ENCODE data around the gene PLEKHH1. TPM values are rescaled to one million over a fixed set of nuclear protein-coding genes. Genes with fewer than 3 reads are reported as not detected.

PLEKHH1 gene
- total RNA-seq, 1 experiment from 2014 or later: 6.7 TPM

- Histone ChIP-seq H3K36me3 (ENCODE audit: control insufficient read depth, insufficient read depth, low read length) (no peaks in the 10 kb centered on the region), H3K27ac (ENCODE audit: low read length) (no peak overlapping the region), H3K9me3 (ENCODE audit: control insufficient read depth, insufficient read depth, low read depth, low read length) (no peaks in the 10 kb centered on the region), H3K27me3 (ENCODE audit: control insufficient read depth, insufficient read depth, low read length) (no peaks in the 10 kb centered on the region; the same call in 1 of the 2 replicates), H3K4me3 (ENCODE audit: low read depth in 2 of 2, low read length in 2 of 2) (peak overlapping the region; percentile 53 to 57), H3K4me1 (ENCODE audit: control insufficient read depth, insufficient read depth, low read length) (peaks cover 14% of the 10 kb centered on the region; the same call in 1 of the 2 replicates)
- intact Hi-C loops (cut with micrococcal nuclease; ENCODE audit: unreplicated experiment): loop anchor here (10.0 kb wide), 1 partner anchor 89 kb away; no protein-coding TSS in a partner anchor
- BruUV-seq (replicated peaks): no TSS peak
- POLR2A ChIA-PET: no interaction called here
- CTCF ChIA-PET: interaction anchor here (1.7 kb wide), 1 partner anchor 155 kb away, joined by 5 read pairs; the partner anchor contains the start of gene ATP6V1D
- TF ChIP-seq CTCF (IDR thresholded peaks at IDR 0.05) (no peak), SIN3A (IDR thresholded peaks at IDR 0.05; ENCODE audit: borderline replicate concordance, insufficient read depth, low read depth, low read length) (no peak), REST (IDR thresholded peaks at IDR 0.05; ENCODE audit: insufficient read depth in 1 of 2, low read depth in 2 of 2, low read length in 1 of 2) (no peak), TCF7L2 (IDR thresholded peaks at IDR 0.05; ENCODE audit: low read depth, low read length) (no peak), POLR2AphosphoS5 (IDR thresholded peaks at IDR 0.05; ENCODE audit: low read depth, low read length) (no peak)
- DNase-seq (ENCODE audit: low read depth, low spot score): no peak
- no peak for ATAC-seq
- in situ Hi-C loops (cut with HindIII; ENCODE audit: low pct_unique_long_range_greater_than_20kb, low sequenced_read_pairs): no loop called here
Measured at GRCh38 chr14:67514203-67514607, 18.9 kb upstream of the PLEKHH1 start.

- Histone ChIP-seq H3K27me3 (ENCODE audit: control insufficient read depth, insufficient read depth, low read length) (no peaks in the 10 kb centered on the region; the same call in 1 of the 2 replicates), H3K4me1 (ENCODE audit: control insufficient read depth, insufficient read depth, low read length) (peaks cover 14% of the 10 kb centered on the region; the same call in 1 of the 2 replicates), H3K4me3 (ENCODE audit: low read depth in 2 of 2, low read length in 2 of 2) (peak overlapping the region; percentile 53 to 57), H3K9me3 (ENCODE audit: control insufficient read depth, insufficient read depth, low read depth, low read length) (no peaks in the 10 kb centered on the region), H3K36me3 (ENCODE audit: control insufficient read depth, insufficient read depth, low read length) (no peaks in the 10 kb centered on the region), H3K27ac (ENCODE audit: low read length) (no peak overlapping the region)
- ATAC-seq (peak; percentile 60), DNase-seq (ENCODE audit: low read depth, low spot score) (no peak)
- ChIA-PET CTCF (interaction anchor here (1.7 kb wide), 1 partner anchor 155 kb away, joined by 5 read pairs; the partner anchor contains the start of gene ATP6V1D), POLR2A (no interaction called here)
- in situ Hi-C loops (cut with HindIII; ENCODE audit: low pct_unique_long_range_greater_than_20kb, low sequenced_read_pairs) (no loop called here), intact Hi-C loops (cut with micrococcal nuclease; ENCODE audit: unreplicated experiment) (loop anchor here (10.0 kb wide), 1 partner anchor 90 kb away; no protein-coding TSS in a partner anchor)
- no peak for TF ChIP-seq SIN3A (IDR thresholded peaks at IDR 0.05; ENCODE audit: borderline replicate concordance, insufficient read depth, low read depth, low read length)
- TF ChIP-seq REST (IDR thresholded peaks at IDR 0.05; ENCODE audit: insufficient read depth in 1 of 2, low read depth in 2 of 2, low read length in 1 of 2): no peak
- no peak for TF ChIP-seq TCF7L2 (IDR thresholded peaks at IDR 0.05; ENCODE audit: low read depth, low read length)
- TF ChIP-seq POLR2AphosphoS5 (IDR thresholded peaks at IDR 0.05; ENCODE audit: low read depth, low read length): no peak
- no peak for TF ChIP-seq CTCF (IDR thresholded peaks at IDR 0.05)
- no TSS peak for BruUV-seq (replicated peaks)
Measured at GRCh38 chr14:67514650-67515385, 18.3 kb upstream of the PLEKHH1 start.

All from Panc1 (cell line).